Activated CD4-positive, alpha-beta memory T cell treated with anti-CD3 and anti-CD28 coated beads for 36 hours (primary cell): Measurements from ENCODE around the gene RPS21. TPM values are rescaled to one million over a fixed set of nuclear protein-coding genes. Genes with fewer than 3 reads are reported as not detected.

ENCODE experiments used
- CTCF ChIA-PET: fragments of 350-600 bp; sonication (Branson Sonifier 250); formaldehyde crosslinking; loops from one replicate; lab custom pipeline; 2021; ENCODE audit warnings: antibody characterized with exemption, inconsistent platforms; lab: Charles Lee
- POLR2A ChIA-PET: fragments of 350-600 bp; sonication (Branson Sonifier 250); formaldehyde crosslinking; loops from one replicate; lab custom pipeline; 2021; ENCODE audit warnings: antibody characterized with exemption; lab: Charles Lee
- DNase-seq: peaks from one replicate; pipeline ENCODE4 v3.0.0-alpha.2; 2020
- H3K27ac Mint-ChIP-seq: one replicate; pipeline ENCODE4 v1.8.0; 2021; ENCODE audit warnings: mixed read lengths
- H3K27me3 Mint-ChIP-seq: one replicate; pipeline ENCODE4 v1.8.0; 2021; ENCODE audit warnings: mixed read lengths
- H3K36me3 Mint-ChIP-seq: one replicate; pipeline ENCODE4 v1.8.0; 2021; ENCODE audit warnings: mixed read lengths
- H3K4me1 Mint-ChIP-seq: one replicate; pipeline ENCODE4 v1.8.0; 2021; ENCODE audit warnings: low read depth, mixed read lengths
- H3K4me3 Mint-ChIP-seq: one replicate; pipeline ENCODE4 v1.8.0; 2021; ENCODE audit warnings: mild to moderate bottlenecking, mixed read lengths
- H3K9me3 Mint-ChIP-seq: one replicate; pipeline ENCODE4 v1.8.0; 2021; ENCODE audit warnings: mixed read lengths
- intact Hi-C: fragments of 100-400 bp; cut with micrococcal nuclease; formaldehyde crosslinking; loops from one replicate; pipeline ENCODE4 v1.15.1; 2023
- total RNA-seq, 2 experiments: library from RNA; stranded (reverse); gene quantifications; one replicate each; pipeline ENCODE4 v1.2.3, GENCODE V29; 2021

Gene RPS21
- total RNA-seq, 2 experiments from 2014 or later: 2,488 to 2,529 TPM

DNA sequence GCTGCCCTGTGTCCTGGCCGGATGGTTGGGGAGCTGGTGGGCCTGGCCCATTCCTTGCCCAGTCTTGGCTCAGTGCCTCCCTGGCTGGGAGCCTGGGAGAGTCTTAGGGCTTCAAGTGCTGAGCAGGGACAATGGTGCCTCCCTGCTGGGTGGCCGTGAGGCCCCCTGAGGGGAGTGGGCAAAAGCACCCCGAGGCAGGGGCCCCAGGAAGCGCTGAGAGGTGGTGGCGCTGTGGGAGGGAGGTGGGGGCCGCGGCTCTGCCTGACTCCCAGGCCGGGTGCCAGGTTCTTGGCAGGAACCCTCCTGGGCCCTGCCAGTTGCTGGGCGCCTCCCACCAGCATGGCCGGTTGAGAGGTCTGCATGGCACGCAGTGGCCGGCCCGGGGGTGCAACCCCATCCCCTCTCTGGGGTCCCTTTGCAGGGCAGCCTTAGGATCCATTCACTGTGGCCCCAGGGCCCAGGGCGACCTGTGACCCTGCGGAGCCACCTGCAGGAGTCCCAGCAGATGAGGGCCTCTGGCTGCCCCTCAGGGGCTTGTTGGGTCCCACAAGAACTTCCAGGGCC lies 9.2 kb upstream of the RPS21 start:
- H3K27ac Mint-ChIP-seq: no peak overlapping the region

DNA sequence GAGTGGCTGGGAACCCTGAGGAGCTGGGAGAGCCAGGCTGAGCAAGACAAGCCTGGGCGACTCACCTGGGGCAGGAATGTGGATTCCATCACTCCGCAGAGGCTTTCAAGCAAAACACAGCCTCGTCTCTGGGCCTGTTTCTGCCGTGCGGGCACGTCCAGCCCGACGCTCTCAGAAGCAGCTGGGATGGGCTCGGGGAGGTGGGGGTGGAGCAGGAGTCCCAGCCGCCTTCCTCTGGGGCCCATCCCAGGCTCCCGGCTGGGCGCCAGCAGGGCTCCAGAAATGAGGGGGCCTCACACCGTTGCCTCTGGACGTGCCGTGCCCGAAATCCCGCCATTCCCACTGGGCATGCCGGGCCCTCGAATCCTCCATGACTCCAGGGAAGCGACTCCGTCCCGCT lies 8.7 kb upstream of the RPS21 start:
- no peak for DNase-seq
- Mint-ChIP-seq H3K9me3 (peaks cover 2% of the 10 kb centered on the region), H3K4me3 (no peak overlapping the region), H3K27me3 (no peaks in the 10 kb centered on the region), H3K4me1 (peaks cover 8% of the 10 kb centered on the region), H3K27ac (no peak overlapping the region), H3K36me3 (peaks cover 11% of the 10 kb centered on the region)
- POLR2A ChIA-PET: no interaction called here
- intact Hi-C loops: no loop called here
- CTCF ChIA-PET: no interaction called here

More for the DNA sequence above, 9.2 kb upstream of the RPS21 start:
- ChIA-PET POLR2A (no interaction called here), CTCF (no interaction called here)
- Mint-ChIP-seq H3K4me1 (peaks cover 5% of the 10 kb centered on the region), H3K36me3 (peaks cover 8% of the 10 kb centered on the region), H3K9me3 (peaks cover 2% of the 10 kb centered on the region), H3K4me3 (no peak overlapping the region), H3K27me3 (peaks cover 4% of the 10 kb centered on the region)
- DNase-seq: no peak
- intact Hi-C loops: no loop called here

DNA sequence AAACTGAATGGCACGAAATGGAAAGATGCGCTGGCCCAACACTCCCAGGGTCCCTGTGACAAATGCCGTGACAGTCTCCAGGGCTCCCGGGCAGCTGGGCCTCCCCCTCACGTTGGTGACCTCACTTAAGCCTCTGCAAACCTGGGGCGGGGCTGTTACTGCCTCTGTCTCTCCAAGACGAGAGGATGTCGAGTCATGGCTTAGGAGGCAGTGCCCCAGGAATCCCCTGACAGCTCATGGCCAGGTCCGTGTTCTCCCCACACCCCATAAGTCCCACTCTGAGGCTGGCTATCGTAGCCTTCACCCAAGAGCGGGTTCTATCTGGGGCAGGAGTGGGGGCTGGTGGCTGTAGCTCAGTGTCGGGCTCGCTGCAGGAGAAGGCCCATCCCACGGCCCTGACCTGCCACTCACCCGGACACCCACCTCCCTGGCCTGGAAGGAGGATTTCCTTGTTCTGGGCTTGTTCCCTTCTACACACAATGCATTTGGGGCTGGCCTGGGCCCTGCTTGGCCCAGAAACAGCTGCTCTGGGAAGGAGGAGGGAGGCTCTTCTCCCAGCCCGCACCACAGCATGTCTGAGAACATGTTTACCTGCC lies 5.6 kb upstream of the RPS21 start:
- intact Hi-C loops: no loop called here
- no peak overlapping the region for H3K4me3 Mint-ChIP-seq
- H3K9me3 Mint-ChIP-seq: peaks cover 2% of the 10 kb centered on the region
- peak; percentile 55 for DNase-seq
- H3K27ac Mint-ChIP-seq: peak overlapping the region; percentile 38
- CTCF ChIA-PET: interaction anchor here (1.3 to 1.5 kb wide), 3 partner anchors 16 to 80 kb away, joined by 3 to 6 read pairs (median 3); no protein-coding TSS in a partner anchor
- peaks cover 13% of the 10 kb centered on the region for H3K36me3 Mint-ChIP-seq
- POLR2A ChIA-PET: interaction anchor here (1.0 kb wide), 1 partner anchor 13 kb away, joined by 3 read pairs; no protein-coding TSS in a partner anchor
- no peaks in the 10 kb centered on the region for H3K27me3 Mint-ChIP-seq
- H3K4me1 Mint-ChIP-seq: peaks cover 25% of the 10 kb centered on the region

- ChIA-PET CTCF (interaction anchor here (1.5 to 1.8 kb wide), 5 partner anchors 14 to 81 kb away, joined by 3 to 22 read pairs (median 7); partner anchors contain the start of genes ADRM1 and LAMA5), POLR2A (interaction anchor here (1.0 kb wide), 1 partner anchor 13 kb away, joined by 3 read pairs; no protein-coding TSS in a partner anchor)
- intact Hi-C loops: loop anchor here (1.0 kb wide), 1 partner anchor 80 kb away; the partner anchor contains the start of gene ADRM1
- peaks cover 25% of the 10 kb centered on the region for H3K4me1 Mint-ChIP-seq
- H3K36me3 Mint-ChIP-seq: peaks cover 15% of the 10 kb centered on the region
- H3K4me3 Mint-ChIP-seq: no peak overlapping the region
- H3K27ac Mint-ChIP-seq: peak overlapping the region; percentile 1
- no peaks in the 10 kb centered on the region for H3K27me3 Mint-ChIP-seq
- H3K9me3 Mint-ChIP-seq: peaks cover 2% of the 10 kb centered on the region
- no peak for DNase-seq
Measured at GRCh38 chr20:62381842-62382241, 5.1 kb upstream of the RPS21 start.

GRCh38 chr20:62382306-62383198 lies 4.4 kb upstream of the RPS21 start:
- Mint-ChIP-seq H3K4me1 (peaks cover 25% of the 10 kb centered on the region), H3K27ac (no peak overlapping the region), H3K9me3 (peaks cover 2% of the 10 kb centered on the region), H3K27me3 (no peaks in the 10 kb centered on the region), H3K36me3 (peaks cover 20% of the 10 kb centered on the region), H3K4me3 (no peak overlapping the region)
- intact Hi-C loops: loop anchor here (1.0 kb wide), 1 partner anchor 80 kb away; the partner anchor contains the start of gene ADRM1
- peak; percentile 85 for DNase-seq
- CTCF ChIA-PET: interaction anchor here (0.6 to 1.8 kb wide), 13 partner anchors 9 to 835 kb away, joined by 3 to 22 read pairs (median 4); partner anchors contain the start of genes ADRM1 and LAMA5
- POLR2A ChIA-PET: interaction anchor here (0.6 kb wide), 1 partner anchor 235 kb away, joined by 3 read pairs; no protein-coding TSS in a partner anchor

DNA sequence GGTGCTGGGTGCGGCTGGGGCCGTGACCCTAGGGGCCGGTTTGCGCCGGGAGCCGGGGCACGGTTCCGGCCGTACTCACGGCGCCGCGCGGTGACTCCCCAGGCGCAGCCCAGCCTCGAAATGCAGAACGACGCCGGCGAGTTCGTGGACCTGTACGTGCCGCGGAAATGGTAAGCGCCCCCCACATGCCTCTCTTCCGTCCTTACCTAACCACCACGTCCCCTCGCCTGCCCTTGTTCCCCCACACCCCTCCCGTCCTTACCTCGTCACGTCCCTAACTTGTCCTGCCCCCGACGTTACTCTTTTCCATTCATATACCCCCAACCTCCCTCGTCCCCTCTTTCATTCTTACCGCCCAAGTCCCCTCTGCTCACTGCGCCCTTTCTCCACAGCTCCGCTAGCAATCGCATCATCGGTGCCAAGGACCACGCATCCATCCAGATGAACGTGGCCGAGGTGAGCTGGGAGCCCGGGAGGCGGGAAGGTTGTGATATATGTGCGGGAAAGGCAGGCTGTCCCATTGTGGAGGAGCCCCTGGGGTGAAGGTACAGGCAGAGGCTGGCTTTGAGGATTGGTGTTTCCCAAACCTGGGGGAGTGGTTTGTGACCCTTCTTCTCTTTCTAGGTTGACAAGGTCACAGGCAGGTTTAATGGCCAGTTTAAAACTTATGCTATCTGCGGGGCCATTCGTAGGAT lies 463 bp downstream of the RPS21 start:
- Mint-ChIP-seq H3K27me3 (no peaks in the 10 kb centered on the region), H3K4me1 (peaks cover 40% of the 10 kb centered on the region), H3K9me3 (no peaks in the 10 kb centered on the region), H3K27ac (peak overlapping the region; percentile 87), H3K36me3 (peaks cover 47% of the 10 kb centered on the region), H3K4me3 (peak overlapping the region; percentile 90)
- ChIA-PET CTCF (interaction anchor here (1.4 to 1.6 kb wide), 2 partner anchors 85 to 229 kb away, joined by 5 to 7 read pairs; partner anchors contain the start of gene ADRM1), POLR2A (interaction anchor here (0.7 to 1.3 kb wide), 2 partner anchors 84 to 86 kb away, joined by 3 to 12 read pairs; partner anchors contain the start of gene ADRM1)
- DNase-seq: no peak
- intact Hi-C loops: loop anchor here (1.0 to 5.0 kb wide), 3 partner anchors 20 to 245 kb away; partner anchors contain the start of genes CABLES2, OSBPL2, PSMA7 and SS18L1

DNA sequence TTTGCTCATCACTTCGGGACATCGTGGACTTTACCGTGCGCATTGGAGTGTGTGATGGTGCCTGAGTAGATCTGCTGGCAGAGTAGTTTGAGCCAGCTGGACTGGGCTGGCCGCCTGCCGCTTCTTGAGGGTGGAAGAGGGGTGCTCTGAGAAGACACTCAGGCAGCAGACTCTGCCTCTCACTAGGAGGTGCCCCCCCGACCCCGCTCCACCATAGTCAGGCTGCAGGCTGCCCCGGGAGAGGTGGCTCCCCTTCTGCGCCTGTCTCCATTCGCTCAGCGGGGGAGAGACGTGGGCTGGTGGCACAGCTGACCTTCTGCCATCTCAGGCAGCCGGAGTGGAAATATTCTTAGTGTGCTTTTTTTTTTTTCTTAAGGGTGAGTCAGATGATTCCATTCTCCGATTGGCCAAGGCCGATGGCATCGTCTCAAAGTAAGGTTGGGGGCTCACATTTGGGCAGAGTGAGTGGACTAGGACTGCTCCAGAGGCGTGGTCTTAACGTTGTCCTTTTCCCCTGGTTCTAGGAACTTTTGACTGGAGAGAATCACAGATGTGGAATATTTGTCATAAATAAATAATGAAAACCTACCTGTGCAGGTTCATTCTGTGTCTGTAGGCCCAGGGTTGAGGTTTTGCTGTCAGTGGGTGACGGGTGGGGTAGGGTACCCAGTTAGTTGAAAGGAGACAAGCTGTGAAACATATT lies 1.2 kb downstream of the RPS21 start:
- H3K36me3 Mint-ChIP-seq: peaks cover 42% of the 10 kb centered on the region
- H3K27ac Mint-ChIP-seq: peak overlapping the region; percentile 87
- intact Hi-C loops: loop anchor here (1.0 to 5.0 kb wide), 3 partner anchors 19 to 246 kb away; partner anchors contain the start of genes CABLES2, OSBPL2, PSMA7 and SS18L1
- peak overlapping the region; percentile 90 for H3K4me3 Mint-ChIP-seq
- H3K27me3 Mint-ChIP-seq: no peaks in the 10 kb centered on the region
- no peaks in the 10 kb centered on the region for H3K9me3 Mint-ChIP-seq
- H3K4me1 Mint-ChIP-seq: peaks cover 34% of the 10 kb centered on the region
- ChIA-PET CTCF (interaction anchor here (1.1 to 1.6 kb wide), 2 partner anchors 229 kb away, joined by 3 to 7 read pairs; no protein-coding TSS in a partner anchor), POLR2A (no interaction called here)
- DNase-seq: peak; percentile 37

DNA sequence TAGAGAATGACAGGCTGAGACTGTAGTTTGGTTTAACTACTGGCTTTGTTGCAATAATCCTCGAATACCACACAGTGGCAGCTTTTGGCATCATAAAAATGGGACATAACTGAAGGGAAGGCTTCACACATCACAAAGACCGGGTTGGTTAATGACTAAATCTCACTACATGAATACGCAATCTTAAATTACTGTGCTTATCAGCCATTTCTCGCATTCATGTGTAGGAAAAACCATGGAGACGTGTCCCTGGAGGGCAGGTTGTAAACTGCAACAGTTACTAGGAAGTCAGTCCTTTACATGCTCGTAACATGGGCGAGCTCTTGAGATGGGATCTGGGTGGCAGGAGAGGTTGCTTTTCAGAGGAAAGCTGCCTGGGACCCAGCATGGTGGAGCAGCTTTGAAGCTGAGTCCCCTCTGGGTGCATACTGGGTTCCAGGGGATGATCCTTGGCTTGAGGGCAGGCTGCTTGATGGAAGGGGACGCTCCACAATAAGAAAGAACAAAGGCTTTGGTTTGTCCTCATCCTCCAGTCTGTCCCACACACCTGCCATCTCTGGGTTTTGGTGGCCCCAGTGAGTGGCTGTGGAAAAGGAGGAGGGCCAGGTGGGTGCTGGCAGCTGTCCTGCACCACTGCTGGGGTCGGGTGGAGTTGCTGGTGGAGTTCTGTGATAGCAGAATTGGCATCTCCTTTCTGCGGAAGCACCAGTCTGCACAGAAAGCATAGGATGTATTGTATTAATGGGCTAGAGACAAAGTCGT lies 2.1 kb downstream of the RPS21 start:
- Mint-ChIP-seq H3K4me3 (peak overlapping the region; percentile 90), H3K27ac (peak overlapping the region; percentile 87), H3K36me3 (peaks cover 39% of the 10 kb centered on the region), H3K4me1 (peaks cover 31% of the 10 kb centered on the region), H3K9me3 (no peaks in the 10 kb centered on the region), H3K27me3 (no peaks in the 10 kb centered on the region)
- intact Hi-C loops: loop anchor here (5.0 kb wide), 2 partner anchors 152 to 247 kb away; partner anchors contain the start of genes OSBPL2, PSMA7 and SS18L1
- CTCF ChIA-PET: interaction anchor here (1.1 kb wide), 1 partner anchor 228 kb away, joined by 3 read pairs; no protein-coding TSS in a partner anchor
- no peak for DNase-seq
- POLR2A ChIA-PET: no interaction called here

- ChIA-PET POLR2A (no interaction called here), CTCF (interaction anchor here (0.6 kb wide), 1 partner anchor 21 kb away, joined by 3 read pairs; no protein-coding TSS in a partner anchor)
- Mint-ChIP-seq H3K4me1 (peaks cover 29% of the 10 kb centered on the region), H3K4me3 (no peak overlapping the region), H3K27ac (no peak overlapping the region), H3K36me3 (peaks cover 41% of the 10 kb centered on the region), H3K9me3 (no peaks in the 10 kb centered on the region), H3K27me3 (no peaks in the 10 kb centered on the region)
- intact Hi-C loops: loop anchor here (5.0 kb wide), 2 partner anchors 152 to 247 kb away; partner anchors contain the start of genes OSBPL2, PSMA7 and SS18L1
- no peak for DNase-seq
Measured at GRCh38 chr20:62389601-62390087, 2.7 kb downstream of the RPS21 start.
